NCI-H2081 treated with DMSO at 0.1 percent for 48 hours (cell line): ENCODE data around the gene ANKRD62.
"Not testable (repeated sequence)": the region's sequence is repeated elsewhere in the genome, so short reads cannot be mapped to it uniquely, and the experiment has no call there.

Source experiments
- DNase-seq: peaks from one replicate; lab custom pipeline; 2025; lab: John Stamatoyannopoulos, UW

ANKRD62 gene

GRCh38 chr18:12099160-12099559, 5.5 kb downstream of the ANKRD62 start:
- no peak for DNase-seq

DNA sequence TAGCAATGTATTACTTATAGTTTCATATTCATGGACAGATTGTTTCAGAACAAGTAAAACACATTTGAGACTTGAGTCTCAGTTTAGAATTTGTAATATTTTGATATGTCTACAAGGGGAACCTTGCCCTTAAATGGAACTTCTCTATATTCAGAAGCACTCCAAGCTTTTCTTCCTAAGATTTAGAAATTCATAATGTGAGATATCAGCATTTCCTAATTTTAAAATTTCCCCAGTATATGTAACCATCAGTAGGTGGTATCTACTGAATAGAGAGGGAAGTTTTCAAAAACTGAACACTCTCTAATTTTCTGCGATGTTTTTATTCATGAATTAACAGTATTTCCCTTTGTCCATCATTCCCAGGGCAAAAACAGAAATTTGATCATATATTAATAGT, 7.6 kb downstream of the ANKRD62 start:
- no peak for DNase-seq

DNA sequence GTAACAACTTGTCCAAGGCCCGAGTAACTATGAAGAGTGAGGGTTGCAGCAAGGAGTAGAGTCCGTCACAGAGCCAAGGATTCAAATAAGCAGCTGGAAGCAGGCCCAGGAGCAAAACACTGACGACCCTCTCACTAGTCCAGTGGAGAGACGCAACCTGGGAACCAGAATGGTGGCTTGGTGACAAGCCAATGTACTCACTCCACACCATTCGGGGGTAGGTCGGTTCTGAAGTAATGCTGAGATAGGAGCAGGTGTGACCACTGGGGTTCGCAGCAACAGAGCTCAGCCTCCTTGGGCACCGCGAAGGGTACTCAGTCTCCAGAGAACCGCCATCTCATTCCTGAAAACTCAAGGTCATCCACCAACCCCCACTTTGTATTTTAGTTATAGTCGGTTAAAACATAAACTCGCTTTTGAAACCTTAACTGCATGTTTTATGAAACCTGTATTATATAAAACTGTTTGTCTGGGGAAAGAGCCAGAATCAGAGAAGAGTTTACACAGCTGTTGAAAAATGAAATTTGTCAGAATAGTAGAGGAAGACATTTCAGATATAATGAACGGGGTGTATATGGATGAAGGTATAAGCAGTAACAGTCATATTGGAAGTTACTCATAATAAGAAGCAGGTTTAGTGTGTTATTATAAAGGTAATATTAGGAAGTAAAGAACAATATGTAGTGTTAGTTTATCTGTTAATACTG, 8.6 kb downstream of the ANKRD62 start:
- DNase-seq: no peak

- DNase-seq: no peak
Observed at GRCh38 chr18:12106471-12106870, 12.8 kb downstream of the ANKRD62 start.

- DNase-seq: no peak
Observed at GRCh38 chr18:12109836-12110235, 16.2 kb downstream of the ANKRD62 start.

DNA sequence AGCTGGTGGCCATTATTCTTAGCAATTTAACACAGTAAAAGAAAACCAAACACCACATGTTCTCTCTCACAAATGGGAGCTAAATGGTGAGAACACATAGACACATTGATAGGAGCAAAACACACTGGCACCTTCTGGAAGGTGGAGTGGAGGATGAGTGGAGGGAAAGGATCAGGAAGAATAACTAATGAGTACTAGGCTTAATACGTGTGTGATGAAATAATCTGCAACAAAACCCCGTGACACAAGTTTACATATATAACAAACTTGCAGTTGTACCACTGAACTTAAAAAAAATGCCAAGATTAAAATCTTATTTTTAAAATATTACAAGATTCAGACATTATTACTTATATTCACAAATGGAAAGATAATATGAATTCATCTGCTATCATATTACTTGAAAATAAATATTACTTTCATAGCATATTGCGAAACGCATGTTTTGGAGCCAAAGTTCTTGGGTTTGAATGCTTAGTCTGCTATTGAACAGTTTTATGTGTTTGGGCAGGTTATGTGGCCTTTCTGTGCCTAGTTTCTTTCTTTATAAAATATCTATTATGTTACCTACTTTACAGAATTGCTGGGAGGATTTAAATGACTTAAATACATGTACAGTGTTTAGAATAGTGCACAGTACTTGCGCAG, 20.5 kb downstream of the ANKRD62 start:
- no peak for DNase-seq

- DNase-seq: no peak
Observed at GRCh38 chr18:12119358-12119757, 25.7 kb downstream of the ANKRD62 start.

- no peak for DNase-seq
Observed at GRCh38 chr18:12121175-12122042, 27.8 kb downstream of the ANKRD62 start.

GRCh38 chr18:12122043-12122389, 28.4 kb downstream of the ANKRD62 start:
- DNase-seq: not testable (repeated sequence)

DNA sequence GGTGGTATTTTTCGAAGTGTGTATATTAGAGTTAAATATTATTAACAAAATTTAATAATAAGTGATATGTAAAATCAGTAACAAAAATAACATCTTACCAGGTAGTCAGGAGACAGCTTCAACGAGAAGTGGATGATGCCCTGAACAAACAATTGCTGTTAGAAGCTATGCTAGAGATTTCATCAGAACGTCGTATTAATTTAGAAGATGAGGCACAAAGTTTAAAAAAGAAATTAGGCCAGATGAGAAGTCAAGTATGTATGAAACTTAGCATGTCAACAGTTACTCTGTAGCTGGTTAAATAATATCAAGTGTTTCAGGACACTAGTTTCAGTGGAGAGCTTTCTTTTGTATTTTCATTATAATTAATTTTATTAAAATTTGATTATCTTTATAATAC, 34.0 kb downstream of the ANKRD62 start:
- not testable (repeated sequence) for DNase-seq

DNA sequence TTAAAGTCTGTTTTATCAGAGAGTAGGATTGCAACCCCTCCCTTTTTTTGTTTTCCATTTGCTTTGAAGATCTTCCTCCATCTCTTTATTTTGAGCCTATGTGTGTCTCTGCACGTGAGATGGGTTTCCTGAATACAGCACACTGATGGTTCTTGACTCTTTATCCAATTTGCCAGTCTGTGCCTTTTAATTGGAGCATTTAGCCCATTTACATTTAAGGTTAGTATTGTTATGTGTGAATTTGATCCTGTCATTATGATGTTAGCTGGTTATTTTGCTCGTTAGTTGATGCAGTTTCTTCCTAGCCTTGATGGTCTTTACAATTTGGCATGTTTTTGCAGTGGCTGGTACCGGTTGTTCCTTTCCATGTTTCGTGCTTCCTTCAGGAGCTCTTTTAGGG, 45.2 kb downstream of the ANKRD62 start:
- not testable (repeated sequence) for DNase-seq

GRCh38 chr18:12140866-12141265, 47.2 kb downstream of the ANKRD62 start:
- DNase-seq: not testable (repeated sequence)

GRCh38 chr18:12141778-12142177, 48.1 kb downstream of the ANKRD62 start:
- DNase-seq: not testable (repeated sequence)

GRCh38 chr18:12149431-12149830, 55.8 kb downstream of the ANKRD62 start:
- DNase-seq: not testable (repeated sequence)

GRCh38 chr18:12154361-12154760, 60.7 kb downstream of the ANKRD62 start:
- DNase-seq: no peak

- no peak for DNase-seq
Observed at GRCh38 chr18:12155996-12156395, 62.4 kb downstream of the ANKRD62 start.

- no peak for DNase-seq
Observed at GRCh38 chr18:12159446-12159845, 65.8 kb downstream of the ANKRD62 start.

DNA sequence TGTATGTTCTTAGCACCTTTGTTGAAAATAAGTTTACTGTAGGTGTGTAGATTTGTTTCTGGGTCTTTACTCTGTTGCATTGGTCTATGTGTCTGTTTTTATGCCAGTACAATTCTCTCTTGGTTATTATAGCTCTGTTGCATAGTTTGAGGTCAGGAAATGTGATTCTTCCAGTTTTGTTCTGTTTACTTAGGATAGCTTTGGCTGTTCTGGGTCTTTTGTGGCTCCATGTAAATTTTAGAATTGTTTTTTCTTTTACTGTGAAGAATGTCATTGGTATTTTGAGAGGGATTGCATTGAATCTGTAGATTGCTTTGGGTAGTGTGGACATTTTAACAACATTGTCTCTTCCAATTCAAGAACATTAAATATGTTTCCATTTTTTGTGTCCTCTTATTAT, 69.1 kb downstream of the ANKRD62 start:
- no peak for DNase-seq

- DNase-seq: no peak
Observed at GRCh38 chr18:12165038-12165768, 71.6 kb downstream of the ANKRD62 start.
